ENCODE data around the gene ASTL.

DNA sequence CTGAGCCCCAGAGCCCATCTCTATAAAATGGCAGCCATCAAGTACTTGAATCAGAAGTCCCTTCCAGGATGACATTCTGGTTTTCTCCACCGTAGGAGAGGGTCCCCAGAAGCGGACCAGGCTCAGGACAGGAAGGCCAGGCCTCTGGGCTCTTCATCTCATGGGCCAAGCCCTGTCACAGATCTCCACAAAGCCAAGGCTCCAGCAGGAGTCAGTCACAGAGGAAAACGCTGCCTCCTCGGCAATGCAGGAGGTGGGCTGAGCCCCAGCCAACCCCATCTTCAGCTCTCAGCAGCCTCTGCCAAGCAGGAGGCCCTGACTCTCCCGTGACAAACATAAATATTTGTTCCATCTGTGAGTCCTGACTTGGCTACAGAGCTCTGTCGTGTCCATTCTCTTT, 64.1 kb downstream of the ASTL start:
- no peak for TF ChIP-seq EZH2 (IDR thresholded peaks at IDR 0.05; ENCODE audit: borderline replicate concordance, low read depth, low read length, severe bottlenecking)
- TF ChIP-seq, protein P1, sequence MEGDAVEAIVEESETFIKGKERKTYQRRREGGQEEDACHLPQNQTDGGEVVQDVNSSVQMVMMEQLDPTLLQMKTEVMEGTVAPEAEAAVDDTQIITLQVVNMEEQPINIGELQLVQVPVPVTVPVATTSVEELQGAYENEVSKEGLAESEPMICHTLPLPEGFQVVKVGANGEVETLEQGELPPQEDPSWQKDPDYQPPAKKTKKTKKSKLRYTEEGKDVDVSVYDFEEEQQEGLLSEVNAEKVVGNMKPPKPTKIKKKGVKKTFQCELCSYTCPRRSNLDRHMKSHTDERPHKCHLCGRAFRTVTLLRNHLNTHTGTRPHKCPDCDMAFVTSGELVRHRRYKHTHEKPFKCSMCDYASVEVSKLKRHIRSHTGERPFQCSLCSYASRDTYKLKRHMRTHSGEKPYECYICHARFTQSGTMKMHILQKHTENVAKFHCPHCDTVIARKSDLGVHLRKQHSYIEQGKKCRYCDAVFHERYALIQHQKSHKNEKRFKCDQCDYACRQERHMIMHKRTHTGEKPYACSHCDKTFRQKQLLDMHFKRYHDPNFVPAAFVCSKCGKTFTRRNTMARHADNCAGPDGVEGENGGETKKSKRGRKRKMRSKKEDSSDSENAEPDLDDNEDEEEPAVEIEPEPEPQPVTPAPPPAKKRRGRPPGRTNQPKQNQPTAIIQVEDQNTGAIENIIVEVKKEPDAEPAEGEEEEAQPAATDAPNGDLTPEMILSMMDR (IDR thresholded peaks at IDR 0.05; ENCODE audit: borderline replicate concordance, extremely low read depth, low read length, poor library complexity, severe bottlenecking): no peak

All from DND-41 (cell line).